T-helper 1 cell treated with Interleukin-12 subunit alpha and Interleukin-12 subunit beta and Interleukin-4 antibody, amounts not matched to agents 30 μg/mL and 1 μg/mL, for 36 hours (primary cell): Measurements from ENCODE around the gene EIF4G3.
"Not testable (repeated sequence)": the region's sequence is repeated elsewhere in the genome, so short reads cannot be mapped to it uniquely, and the experiment has no call there.

Experiments
- H3K27ac Mint-ChIP-seq: one replicate; pipeline ENCODE4 v1.8.0; 2021; ENCODE audit warnings: mild to moderate bottlenecking, mixed read lengths
- H3K27me3 Mint-ChIP-seq: one replicate; pipeline ENCODE4 v1.8.0; 2021; ENCODE audit warnings: low read depth, mixed read lengths
- H3K36me3 Mint-ChIP-seq: one replicate; pipeline ENCODE4 v1.8.0; 2021; ENCODE audit warnings: low read depth, mixed read lengths
- H3K4me1 Mint-ChIP-seq: one replicate; pipeline ENCODE4 v1.8.0; 2021; ENCODE audit warnings: low read depth, mixed read lengths
- H3K4me3 Mint-ChIP-seq: one replicate; pipeline ENCODE4 v1.8.0; 2021; ENCODE audit warnings: mild to moderate bottlenecking, moderate library complexity, mixed read lengths
- H3K9me3 Mint-ChIP-seq: one replicate; pipeline ENCODE4 v1.8.0; 2021; ENCODE audit warnings: mixed read lengths

The EIF4G3 gene

DNA sequence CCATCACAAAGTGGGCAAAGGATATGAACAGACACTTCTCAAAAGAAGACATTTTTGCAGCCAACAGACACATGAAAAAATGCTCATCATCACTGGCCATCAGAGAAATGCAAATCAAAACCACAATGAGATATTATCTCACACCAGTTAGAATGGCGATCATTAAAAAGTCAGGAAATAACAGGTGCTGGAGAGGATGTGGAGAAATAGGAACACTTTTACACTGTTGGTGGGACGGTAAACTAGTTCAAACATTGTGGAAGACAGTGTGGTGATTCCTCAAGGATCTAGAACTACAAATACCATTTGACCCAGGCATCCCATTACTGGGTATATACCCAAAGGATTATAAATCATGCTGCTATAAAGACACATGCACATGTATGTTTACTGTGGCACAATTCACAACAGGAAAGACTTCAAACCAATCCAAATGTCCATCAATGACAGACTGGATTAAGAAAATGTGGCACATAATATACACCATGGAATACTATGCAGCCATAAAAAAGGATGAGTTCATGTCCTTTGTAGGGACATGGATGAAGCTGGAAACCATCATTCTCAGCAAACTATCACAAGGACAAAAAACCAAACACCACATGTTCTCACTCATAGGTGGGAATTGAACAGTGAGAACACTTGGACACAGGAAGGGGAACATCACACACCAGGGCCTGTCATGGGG lies 83.3 kb downstream of the EIF4G3 start:
- Mint-ChIP-seq H3K4me1 (peaks cover 10% of the 10 kb centered on the region), H3K9me3 (peaks cover 10% of the 10 kb centered on the region), H3K36me3 (peaks cover 32% of the 10 kb centered on the region)
- H3K27me3 Mint-ChIP-seq, H3K4me3 Mint-ChIP-seq, H3K27ac Mint-ChIP-seq: not testable (repeated sequence)

DNA sequence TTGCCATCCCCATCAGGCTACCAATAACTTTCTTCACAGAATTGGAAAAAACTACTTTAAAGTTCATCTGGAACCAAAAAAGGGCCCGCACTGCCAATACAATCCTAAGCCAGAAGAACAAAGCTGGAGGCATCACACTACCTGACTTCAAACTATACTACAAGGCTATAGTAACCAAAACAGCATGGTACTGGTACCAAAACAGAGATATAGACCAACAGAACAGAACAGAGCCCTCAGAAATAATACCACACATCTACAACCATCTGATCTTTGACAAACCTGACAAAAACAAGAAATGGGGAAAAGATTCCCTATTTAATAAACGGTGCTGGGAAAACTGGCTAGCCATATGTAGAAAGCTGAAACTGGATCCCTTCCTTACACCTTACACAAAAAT lies 84.2 kb downstream of the EIF4G3 start:
- not testable (repeated sequence) for H3K27ac Mint-ChIP-seq, H3K4me3 Mint-ChIP-seq, H3K27me3 Mint-ChIP-seq
- peaks cover 32% of the 10 kb centered on the region for H3K36me3 Mint-ChIP-seq
- peaks cover 10% of the 10 kb centered on the region for H3K4me1 Mint-ChIP-seq
- H3K9me3 Mint-ChIP-seq, result peaks cover 10% of the 10 kb centered on the region

DNA sequence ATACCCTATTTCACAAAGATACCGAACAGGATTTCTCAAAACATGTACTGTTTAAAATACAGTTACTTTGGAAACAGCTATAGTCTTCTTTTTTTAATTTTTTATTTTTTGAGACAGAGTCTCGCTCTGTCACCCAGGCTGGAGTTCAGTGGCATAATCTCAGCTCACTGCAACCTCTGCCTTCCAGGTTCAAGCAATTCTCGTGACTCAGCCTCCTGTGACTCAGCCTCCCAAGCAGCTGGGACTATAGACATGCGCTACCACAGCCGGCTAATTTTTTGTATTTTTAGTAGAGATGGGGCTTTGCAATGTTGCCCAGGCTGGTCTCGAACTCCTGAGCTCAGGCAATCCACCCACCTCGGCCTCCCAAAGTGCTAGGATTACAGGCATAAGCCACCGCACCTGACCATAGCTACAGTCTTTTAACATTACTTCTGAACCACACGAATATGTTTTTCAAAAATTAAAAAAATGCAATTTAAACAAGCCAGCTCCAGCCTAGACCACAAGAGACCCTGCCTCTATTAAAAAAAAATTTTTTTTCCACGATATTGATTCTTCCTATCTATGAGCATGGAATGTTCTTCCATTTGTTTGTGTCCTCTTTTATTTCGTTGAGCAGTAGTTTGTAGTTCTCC lies 85.5 kb downstream of the EIF4G3 start:
- H3K4me3 Mint-ChIP-seq, H3K27ac Mint-ChIP-seq, H3K27me3 Mint-ChIP-seq: not testable (repeated sequence)
- peaks cover 10% of the 10 kb centered on the region for H3K4me1 Mint-ChIP-seq
- peaks cover 10% of the 10 kb centered on the region for H3K9me3 Mint-ChIP-seq
- peaks cover 32% of the 10 kb centered on the region for H3K36me3 Mint-ChIP-seq

DNA sequence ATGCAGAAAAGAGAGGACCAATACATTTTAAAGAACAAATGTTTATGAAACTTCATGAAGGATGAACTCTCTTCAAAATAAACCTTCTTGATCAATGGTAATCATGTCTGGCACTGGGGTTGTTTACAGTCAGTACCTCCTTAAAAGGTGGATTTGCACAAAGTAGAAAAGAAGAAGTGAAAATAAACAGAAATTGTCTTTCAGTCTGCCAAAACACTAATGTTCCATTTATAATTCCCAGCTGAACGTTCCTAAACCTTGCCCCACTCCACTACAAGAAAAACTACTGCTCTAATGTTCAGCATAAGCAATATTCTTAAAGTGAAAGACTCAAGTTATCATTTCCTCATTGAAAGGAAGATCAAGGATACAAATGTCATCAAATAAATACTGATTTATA lies 86.2 kb downstream of the EIF4G3 start:
- Mint-ChIP-seq H3K4me1 (peaks cover 9% of the 10 kb centered on the region), H3K27me3 (no peaks in the 10 kb centered on the region), H3K27ac (no peak overlapping the region), H3K9me3 (peaks cover 10% of the 10 kb centered on the region), H3K4me3 (no peak overlapping the region), H3K36me3 (peaks cover 31% of the 10 kb centered on the region)

DNA sequence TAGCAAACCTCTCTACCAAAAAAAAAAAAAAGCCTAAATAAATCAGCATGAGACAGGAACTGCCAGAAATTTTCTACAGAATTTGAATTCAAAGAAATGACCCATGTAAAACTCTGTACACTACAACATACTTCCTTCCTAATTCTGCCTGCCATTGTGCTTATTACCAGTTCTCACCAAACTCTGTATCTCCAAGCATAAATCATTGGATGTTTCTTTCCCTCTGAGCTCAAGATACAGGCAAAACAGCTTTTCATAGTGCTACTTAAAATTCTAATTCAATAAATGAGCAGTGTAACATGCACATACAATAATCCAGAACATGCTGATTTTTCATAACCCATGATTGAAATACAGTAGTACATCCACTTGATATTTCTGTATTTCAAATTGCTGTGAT lies 87.0 kb downstream of the EIF4G3 start:
- no peak overlapping the region for H3K4me3 Mint-ChIP-seq
- H3K9me3 Mint-ChIP-seq, result peaks cover 8% of the 10 kb centered on the region
- H3K27ac Mint-ChIP-seq, result no peak overlapping the region
- no peaks in the 10 kb centered on the region for H3K27me3 Mint-ChIP-seq
- peaks cover 25% of the 10 kb centered on the region for H3K36me3 Mint-ChIP-seq
- H3K4me1 Mint-ChIP-seq, result peaks cover 9% of the 10 kb centered on the region

DNA sequence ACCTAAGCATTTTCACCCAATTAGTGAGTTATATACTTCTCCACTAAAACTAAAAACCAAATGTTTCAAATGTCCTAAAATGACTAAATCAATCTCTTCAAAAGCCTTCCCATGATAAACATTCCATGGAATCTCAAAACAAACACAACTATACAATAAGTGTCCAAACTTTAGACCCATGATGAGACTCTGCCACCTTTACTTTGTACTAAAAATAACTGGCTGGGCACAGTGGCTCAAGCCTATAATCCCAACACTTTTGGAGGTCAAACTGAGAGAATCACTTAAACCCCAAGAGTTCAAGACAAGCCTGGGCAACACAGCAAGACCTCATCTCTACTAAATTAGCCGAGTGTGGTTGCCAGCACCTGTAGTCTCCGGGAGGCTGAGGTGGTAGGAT lies 87.4 kb downstream of the EIF4G3 start:
- Mint-ChIP-seq H3K9me3 (peaks cover 6% of the 10 kb centered on the region), H3K27me3 (no peaks in the 10 kb centered on the region), H3K4me3 (no peak overlapping the region), H3K36me3 (peaks cover 27% of the 10 kb centered on the region), H3K27ac (no peak overlapping the region), H3K4me1 (peaks cover 12% of the 10 kb centered on the region)

DNA sequence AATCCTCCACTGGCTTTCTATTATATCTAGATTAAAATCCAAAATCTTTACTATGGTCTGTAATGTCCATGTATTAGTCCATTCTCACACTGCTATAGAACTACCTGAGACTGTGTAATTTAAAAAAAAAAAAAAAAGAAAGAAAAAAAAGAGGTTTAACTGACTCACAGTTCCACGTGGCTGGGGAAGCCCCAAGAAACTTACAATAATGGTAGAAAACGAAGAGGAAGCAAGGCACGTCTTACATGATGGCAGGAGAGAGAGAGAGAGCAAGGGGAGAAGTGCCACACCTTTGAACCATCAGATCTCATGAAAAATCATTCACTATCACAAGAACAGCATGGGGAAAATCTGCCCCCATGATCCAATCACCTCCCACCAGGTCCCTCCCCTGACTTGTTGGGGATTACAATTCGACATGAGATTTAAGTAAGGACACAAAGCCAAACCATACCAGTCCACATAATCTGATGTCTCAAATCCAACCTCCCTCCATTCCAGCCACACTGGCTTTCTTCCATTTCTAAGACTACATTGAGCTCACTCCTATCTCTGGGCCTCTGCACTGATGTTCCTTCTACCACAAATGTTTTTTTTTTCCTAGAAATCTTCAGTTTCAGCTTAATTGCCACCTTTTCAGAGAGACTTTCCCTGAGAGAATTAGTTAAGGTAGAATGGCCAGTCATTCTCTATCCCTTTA lies 92.4 kb downstream of the EIF4G3 start:
- Mint-ChIP-seq H3K4me1 (peaks cover 8% of the 10 kb centered on the region), H3K36me3 (peaks cover 26% of the 10 kb centered on the region), H3K27ac (no peak overlapping the region), H3K27me3 (no peaks in the 10 kb centered on the region), H3K9me3 (no peaks in the 10 kb centered on the region), H3K4me3 (no peak overlapping the region)

DNA sequence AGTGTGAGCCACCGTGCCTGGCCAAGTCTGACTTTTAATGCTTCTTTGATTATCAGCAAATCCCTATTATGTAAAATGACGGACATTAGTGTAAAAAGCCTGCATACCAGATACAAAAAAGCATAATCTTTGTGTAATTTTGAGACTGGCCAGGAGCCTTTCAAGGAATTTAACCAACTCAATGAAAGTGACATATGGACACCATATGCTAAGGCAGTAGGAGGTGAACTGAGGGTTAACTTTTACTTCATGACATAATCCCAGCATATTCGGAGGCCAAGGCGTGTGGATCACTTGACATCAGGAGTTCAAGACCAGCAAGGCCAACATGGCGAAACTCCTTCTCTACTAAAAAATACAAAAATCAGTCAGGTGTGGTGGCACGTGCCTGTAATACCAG lies 94.6 kb downstream of the EIF4G3 start:
- Mint-ChIP-seq H3K4me1 (peaks cover 5% of the 10 kb centered on the region), H3K27ac (no peak overlapping the region), H3K36me3 (peaks cover 22% of the 10 kb centered on the region), H3K27me3 (no peaks in the 10 kb centered on the region), H3K4me3 (no peak overlapping the region), H3K9me3 (no peaks in the 10 kb centered on the region)

DNA sequence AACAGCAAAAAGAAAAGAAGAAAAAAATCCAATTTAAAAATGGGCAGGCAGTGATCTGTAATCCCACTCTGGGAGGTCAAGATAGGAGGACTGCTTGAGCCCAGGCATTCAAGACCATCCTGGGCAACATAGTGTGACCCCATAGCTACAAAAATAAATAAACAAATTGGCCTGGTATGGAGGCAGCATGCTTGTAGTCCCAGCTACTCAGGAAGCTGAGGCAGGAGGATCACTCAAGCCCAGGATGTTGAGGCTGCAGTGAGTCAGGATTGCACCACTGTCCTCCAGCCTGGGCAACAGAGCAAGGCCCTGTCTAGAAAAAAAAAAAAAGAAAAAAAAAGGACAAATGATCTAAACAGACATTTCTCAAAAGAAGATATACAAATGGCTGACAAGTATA lies 99.6 kb downstream of the EIF4G3 start:
- H3K36me3 Mint-ChIP-seq, result peaks cover 17% of the 10 kb centered on the region
- H3K4me3 Mint-ChIP-seq, result no peak overlapping the region
- no peaks in the 10 kb centered on the region for H3K27me3 Mint-ChIP-seq
- no peaks in the 10 kb centered on the region for H3K9me3 Mint-ChIP-seq
- H3K4me1 Mint-ChIP-seq, result peaks cover 8% of the 10 kb centered on the region
- no peak overlapping the region for H3K27ac Mint-ChIP-seq

DNA sequence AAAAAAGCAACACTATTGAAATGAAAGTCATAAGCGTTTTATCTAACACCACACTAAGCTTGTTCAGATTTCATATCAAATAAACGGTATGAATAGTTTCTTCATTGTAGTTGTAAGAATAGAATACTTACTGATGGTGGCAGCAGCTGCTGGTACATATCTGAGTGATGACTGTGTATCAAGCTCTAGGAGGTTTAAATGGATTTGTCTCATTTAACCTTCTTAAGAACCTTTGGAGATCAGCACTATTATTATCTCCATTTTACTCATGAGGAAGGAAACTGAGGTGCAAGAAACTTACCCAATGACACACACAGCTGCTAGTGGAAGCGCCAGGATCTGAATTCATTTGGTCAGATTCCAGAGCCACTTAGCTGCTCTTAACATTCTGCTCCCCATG lies 104.0 kb downstream of the EIF4G3 start:
- no peaks in the 10 kb centered on the region for H3K9me3 Mint-ChIP-seq
- no peak overlapping the region for H3K4me3 Mint-ChIP-seq
- peaks cover 13% of the 10 kb centered on the region for H3K4me1 Mint-ChIP-seq
- peaks cover 13% of the 10 kb centered on the region for H3K36me3 Mint-ChIP-seq
- H3K27ac Mint-ChIP-seq, result no peak overlapping the region
- no peaks in the 10 kb centered on the region for H3K27me3 Mint-ChIP-seq

DNA sequence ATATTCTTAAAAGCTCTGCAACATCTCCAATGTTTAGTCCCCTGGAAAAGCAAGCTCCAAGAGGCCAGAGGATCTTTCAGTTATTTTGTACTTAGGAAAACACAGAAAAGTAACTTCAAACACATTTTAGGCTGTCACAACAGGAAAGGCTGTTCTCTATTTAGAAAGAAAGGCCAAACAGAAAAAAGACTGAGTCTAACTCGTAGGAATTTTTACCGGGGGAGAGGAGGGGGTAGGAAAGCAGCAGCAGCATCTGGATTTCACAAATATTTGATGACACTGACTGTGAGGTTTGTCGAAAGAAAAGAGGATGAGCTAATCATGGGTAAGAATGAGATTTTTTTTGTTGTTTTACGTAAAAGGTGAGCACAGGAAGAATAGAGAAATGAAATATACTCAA lies 107.1 kb downstream of the EIF4G3 start:
- peaks cover 5% of the 10 kb centered on the region for H3K4me1 Mint-ChIP-seq
- peaks cover 5% of the 10 kb centered on the region for H3K36me3 Mint-ChIP-seq
- no peaks in the 10 kb centered on the region for H3K9me3 Mint-ChIP-seq
- no peak overlapping the region for H3K27ac Mint-ChIP-seq
- H3K4me3 Mint-ChIP-seq, result no peak overlapping the region
- no peaks in the 10 kb centered on the region for H3K27me3 Mint-ChIP-seq

DNA sequence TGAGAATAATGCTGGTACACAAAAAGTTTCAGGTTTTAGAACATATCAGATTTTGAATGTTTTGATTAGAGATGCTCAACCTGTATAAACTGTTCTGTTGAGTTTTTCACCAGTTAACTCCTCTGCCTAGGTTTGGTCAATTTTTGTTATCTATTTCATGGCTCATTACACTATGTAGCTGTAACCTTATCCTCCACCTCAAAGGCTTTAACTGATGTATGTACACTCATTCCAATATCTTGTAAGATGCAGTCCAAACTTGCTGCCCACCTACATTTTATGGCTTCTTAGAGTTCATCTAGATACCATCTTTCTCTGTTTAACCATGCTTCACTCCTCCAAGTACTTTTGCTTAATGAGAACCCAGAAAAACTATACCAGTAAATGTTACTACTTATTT lies 107.8 kb downstream of the EIF4G3 start:
- no peak overlapping the region for H3K4me3 Mint-ChIP-seq
- H3K27me3 Mint-ChIP-seq, result no peaks in the 10 kb centered on the region
- H3K36me3 Mint-ChIP-seq, result peaks cover 5% of the 10 kb centered on the region
- H3K9me3 Mint-ChIP-seq, result no peaks in the 10 kb centered on the region
- H3K4me1 Mint-ChIP-seq, result peaks cover 5% of the 10 kb centered on the region
- H3K27ac Mint-ChIP-seq, result no peak overlapping the region

DNA sequence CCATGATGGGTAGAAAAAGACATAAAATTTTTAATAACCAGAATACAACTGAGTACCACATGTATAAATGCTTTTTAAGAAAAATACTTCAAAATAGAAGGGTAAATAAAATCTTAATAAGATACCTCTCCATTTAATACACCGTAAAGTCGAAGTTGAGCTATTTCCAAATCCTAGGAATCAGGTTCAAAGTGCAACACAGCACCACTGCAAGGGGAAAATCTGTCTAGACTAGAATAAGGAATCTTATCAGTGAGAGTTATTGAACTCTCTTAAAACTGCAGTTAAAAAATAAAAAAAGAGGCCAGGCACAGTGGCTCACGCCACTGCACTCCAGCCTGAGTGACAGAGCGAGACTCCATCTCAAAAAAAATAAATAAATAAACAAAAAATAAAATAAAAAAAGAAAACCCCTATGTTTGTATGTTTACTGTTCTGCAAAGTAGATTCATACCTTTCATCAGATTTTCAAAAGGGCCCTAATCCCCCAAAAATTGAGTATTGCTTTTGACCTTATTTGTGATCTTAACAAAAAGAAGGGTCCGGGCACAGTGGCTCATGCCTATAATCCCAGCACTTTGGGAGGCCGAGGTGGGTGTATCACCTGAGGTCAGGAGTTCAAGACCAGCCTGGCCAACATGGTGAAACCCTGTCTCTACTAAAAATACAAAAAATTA lies 109.0 kb downstream of the EIF4G3 start:
- Mint-ChIP-seq H3K36me3 (peaks cover 1% of the 10 kb centered on the region), H3K27me3 (no peaks in the 10 kb centered on the region), H3K4me1 (peaks cover 5% of the 10 kb centered on the region), H3K9me3 (no peaks in the 10 kb centered on the region), H3K27ac (no peak overlapping the region), H3K4me3 (no peak overlapping the region)

DNA sequence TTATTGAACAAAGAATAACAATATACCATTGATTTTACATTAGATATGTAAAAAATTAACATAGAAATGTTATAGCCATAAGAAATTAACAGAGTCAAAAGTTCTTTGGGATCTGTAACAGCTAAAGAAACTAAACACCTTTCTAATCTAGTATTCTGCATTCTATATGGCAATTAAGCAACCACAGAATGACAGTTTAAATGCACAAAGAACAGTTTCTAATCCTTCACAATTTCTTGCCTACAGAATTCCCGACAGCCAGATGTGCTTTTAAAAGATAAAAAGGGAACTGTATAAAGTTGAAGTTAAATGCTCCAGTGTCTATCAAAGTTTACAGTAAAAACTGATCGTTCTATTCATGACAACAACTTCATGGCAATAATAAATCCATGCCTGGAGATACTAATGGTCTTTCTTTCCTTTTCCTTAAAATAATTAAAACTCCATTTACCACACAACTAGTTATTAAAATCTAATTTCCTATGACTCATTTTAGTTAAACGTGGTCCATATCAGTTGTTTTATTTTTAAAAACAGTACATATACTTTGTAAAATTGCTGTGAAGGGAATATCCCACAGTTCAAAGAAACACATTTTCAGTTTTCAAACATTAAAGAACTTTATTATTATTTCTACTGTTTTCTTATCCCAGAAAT lies 110.2 kb downstream of the EIF4G3 start:
- Mint-ChIP-seq H3K4me1 (peaks cover 5% of the 10 kb centered on the region), H3K9me3 (no peaks in the 10 kb centered on the region), H3K4me3 (no peak overlapping the region), H3K36me3 (peaks cover 1% of the 10 kb centered on the region), H3K27me3 (no peaks in the 10 kb centered on the region), H3K27ac (no peak overlapping the region)
